ENCODE data around the gene STING1.

The STING1 gene

DNA sequence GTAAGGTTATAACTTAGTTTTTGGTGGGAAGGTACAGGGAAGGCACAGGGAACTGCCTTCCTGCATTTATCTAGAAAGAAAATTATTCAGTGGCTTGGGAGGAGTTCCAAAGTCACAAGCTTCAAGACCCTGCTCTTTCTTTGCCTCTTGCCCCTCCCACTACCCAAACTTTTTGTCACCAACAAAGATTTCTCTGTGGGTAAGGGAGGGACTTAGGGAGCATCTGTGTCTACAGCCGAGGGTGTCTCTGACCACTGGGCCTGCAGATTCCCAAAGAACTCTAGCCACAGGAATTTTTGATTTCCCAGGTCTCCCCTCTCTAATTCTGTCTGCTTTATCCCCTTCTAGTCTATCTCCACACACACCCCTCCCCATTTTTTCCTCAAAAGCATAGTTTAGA, 22.1 kb downstream of the STING1 start:
- Histone ChIP-seq H3K9me3 (ENCODE audit: control insufficient read depth, insufficient read depth, low read length) (no peaks in the 10 kb centered on the region), H3K4me3 (ENCODE audit: low read depth, low read length) (no peak overlapping the region), H3K36me3 (ENCODE audit: control insufficient read depth, insufficient read depth, low read length) (no peaks in the 10 kb centered on the region), H3K4me1 (ENCODE audit: control insufficient read depth, insufficient read depth, low read length) (peaks cover 23% of the 10 kb centered on the region), H3K9ac (ENCODE audit: low read depth, low read length) (no peak overlapping the region), H3K27me3 (ENCODE audit: control insufficient read depth, insufficient read depth, low read length) (no peaks in the 10 kb centered on the region), H3K27ac (ENCODE audit: low read depth, low read length) (no peak overlapping the region)

DNA sequence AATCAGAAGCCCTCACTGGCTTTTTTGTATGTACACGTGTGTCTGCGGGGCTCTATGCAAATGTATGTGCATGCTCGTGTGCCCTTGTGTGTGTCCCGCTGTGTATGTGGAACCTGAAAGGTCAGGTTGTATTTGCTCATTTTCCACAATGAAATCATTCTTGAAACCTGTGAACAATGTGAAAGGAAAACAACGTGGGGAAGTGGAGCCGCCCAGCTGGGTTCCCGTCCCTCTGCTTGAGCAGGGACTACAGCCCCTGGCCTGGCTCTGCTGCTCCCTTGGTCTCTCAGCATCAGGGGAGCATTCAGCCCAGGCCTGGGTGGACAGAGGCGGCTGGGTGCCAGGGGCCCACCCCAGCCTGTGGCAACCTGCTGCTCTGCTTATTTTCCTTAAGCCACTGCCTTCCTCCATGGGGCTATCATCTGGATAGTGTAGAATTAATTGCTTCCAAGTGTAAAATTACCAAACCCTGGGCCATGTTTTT, 23.1 kb downstream of the STING1 start:
- no peak overlapping the region for H3K4me3 ChIP-seq (ENCODE audit: low read depth, low read length)
- H3K4me1 ChIP-seq (ENCODE audit: control insufficient read depth, insufficient read depth, low read length) = peaks cover 23% of the 10 kb centered on the region
- H3K36me3 ChIP-seq (ENCODE audit: control insufficient read depth, insufficient read depth, low read length) = no peaks in the 10 kb centered on the region
- no peaks in the 10 kb centered on the region for H3K27me3 ChIP-seq (ENCODE audit: control insufficient read depth, insufficient read depth, low read length)
- H3K9me3 ChIP-seq (ENCODE audit: control insufficient read depth, insufficient read depth, low read length) = no peaks in the 10 kb centered on the region
- H3K9ac ChIP-seq (ENCODE audit: low read depth, low read length) = no peak overlapping the region
- H3K27ac ChIP-seq (ENCODE audit: low read depth, low read length) = no peak overlapping the region

DNA sequence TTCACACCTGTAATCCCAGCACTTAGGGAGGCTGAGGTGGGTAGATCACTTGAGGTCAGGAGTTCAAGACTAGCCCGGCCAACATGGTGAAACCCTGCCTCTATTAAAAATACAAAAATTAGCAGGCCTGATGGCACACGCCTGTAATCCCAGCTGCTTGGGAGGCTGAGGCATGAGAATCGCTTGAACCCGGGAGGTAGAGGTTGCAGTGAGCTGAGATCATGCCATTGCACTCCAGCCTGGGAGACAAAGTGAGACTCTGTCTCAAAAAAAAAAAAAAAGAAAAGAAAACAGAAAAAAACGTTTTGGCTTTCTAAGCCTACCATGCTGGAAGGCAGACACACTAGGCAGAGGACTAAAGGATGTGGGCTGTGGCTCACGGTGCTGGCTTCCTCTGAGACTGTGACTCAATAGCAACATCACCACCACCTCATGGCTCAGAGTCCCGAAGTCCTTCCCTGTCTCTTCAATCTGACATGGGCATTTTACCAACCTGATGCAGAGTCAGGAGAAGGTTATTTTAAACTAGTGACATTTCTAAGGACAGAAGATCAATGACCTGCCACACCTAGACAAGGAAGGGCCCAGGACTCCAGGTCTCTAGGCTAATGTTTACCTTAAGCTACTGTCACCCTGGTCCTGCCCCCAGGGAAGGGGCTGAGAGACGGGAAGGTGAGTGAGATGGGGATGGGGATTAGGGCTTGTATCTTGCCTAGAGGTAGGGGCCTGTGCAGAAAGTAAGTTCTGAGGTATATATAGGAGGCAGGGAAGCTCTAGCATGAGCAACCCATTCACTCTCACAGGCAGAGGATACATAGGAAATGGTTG, 23.8 kb downstream of the STING1 start:
- H3K27me3 ChIP-seq (ENCODE audit: control insufficient read depth, insufficient read depth, low read length) = no peaks in the 10 kb centered on the region
- no peak overlapping the region for H3K9ac ChIP-seq (ENCODE audit: low read depth, low read length)
- no peaks in the 10 kb centered on the region for H3K9me3 ChIP-seq (ENCODE audit: control insufficient read depth, insufficient read depth, low read length)
- H3K27ac ChIP-seq (ENCODE audit: low read depth, low read length) = no peak overlapping the region
- H3K36me3 ChIP-seq (ENCODE audit: control insufficient read depth, insufficient read depth, low read length) = no peaks in the 10 kb centered on the region
- no peak overlapping the region for H3K4me3 ChIP-seq (ENCODE audit: low read depth, low read length)
- peaks cover 23% of the 10 kb centered on the region for H3K4me1 ChIP-seq (ENCODE audit: control insufficient read depth, insufficient read depth, low read length)

DNA sequence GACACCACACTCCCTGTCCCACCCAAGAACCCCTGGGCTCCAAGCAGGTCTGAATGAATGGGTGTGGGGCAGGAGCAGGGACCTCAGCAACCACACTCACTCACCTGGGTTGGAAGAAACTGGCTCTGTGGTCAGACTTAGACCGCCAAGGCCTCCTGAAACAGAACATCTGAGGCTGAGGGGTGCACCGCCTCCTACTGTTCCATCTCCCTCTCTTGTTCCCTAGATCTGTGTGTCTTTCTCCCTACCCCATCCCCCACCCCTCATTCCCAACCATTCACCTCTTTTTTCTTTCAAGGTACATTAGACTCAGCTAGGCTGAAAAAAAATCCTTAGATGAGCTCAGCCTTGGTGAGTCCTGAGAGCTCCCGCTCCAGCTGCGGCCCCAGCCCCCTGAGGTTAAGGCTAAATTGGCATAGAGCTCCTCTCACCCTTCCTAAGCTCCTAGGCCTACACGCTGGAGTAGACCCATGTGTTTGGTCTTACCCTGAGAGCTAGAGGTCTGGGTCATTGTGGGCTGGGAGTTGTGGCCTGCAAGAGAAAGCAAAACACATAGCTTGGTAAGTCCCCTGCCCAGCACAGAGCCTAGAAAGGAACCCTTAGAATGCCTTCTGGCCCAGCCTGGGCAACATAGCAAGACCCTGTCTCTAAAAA, 24.8 kb downstream of the STING1 start:
- Histone ChIP-seq H3K9ac (ENCODE audit: low read depth, low read length) (no peak overlapping the region), H3K36me3 (ENCODE audit: control insufficient read depth, insufficient read depth, low read length) (no peaks in the 10 kb centered on the region), H3K27ac (ENCODE audit: low read depth, low read length) (no peak overlapping the region)

DNA sequence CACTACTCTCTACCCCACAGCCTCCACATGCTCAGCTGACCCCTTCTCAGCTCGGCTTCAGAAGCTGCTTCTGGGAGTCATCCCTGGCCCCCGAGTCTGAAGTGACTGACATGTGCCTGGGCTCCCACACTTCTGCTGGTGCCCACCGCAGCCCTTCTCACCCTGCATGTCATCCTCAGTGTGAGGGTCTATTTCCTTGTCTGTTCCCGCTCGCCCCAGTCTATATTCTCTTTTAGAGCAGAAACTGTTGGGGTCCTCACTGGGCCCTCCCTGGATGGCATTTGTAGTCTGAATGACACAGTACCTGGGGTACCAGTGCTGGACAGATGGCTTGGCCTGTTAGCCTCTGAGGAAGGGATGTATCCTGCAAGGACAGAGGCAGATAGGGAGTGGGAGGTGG, 25.3 kb downstream of the STING1 start:
- H3K9ac ChIP-seq (ENCODE audit: low read depth, low read length) = no peak overlapping the region
- H3K4me1 ChIP-seq (ENCODE audit: control insufficient read depth, insufficient read depth, low read length) = peaks cover 15% of the 10 kb centered on the region
- no peaks in the 10 kb centered on the region for H3K27me3 ChIP-seq (ENCODE audit: control insufficient read depth, insufficient read depth, low read length)
- H3K4me3 ChIP-seq (ENCODE audit: low read depth, low read length) = no peak overlapping the region
- no peak overlapping the region for H3K27ac ChIP-seq (ENCODE audit: low read depth, low read length)
- no peaks in the 10 kb centered on the region for H3K36me3 ChIP-seq (ENCODE audit: control insufficient read depth, insufficient read depth, low read length)
- no peaks in the 10 kb centered on the region for H3K9me3 ChIP-seq (ENCODE audit: control insufficient read depth, insufficient read depth, low read length)

More for the DNA sequence above, 24.8 kb downstream of the STING1 start:
- H3K9me3 ChIP-seq (ENCODE audit: control insufficient read depth, insufficient read depth, low read length) = no peaks in the 10 kb centered on the region
- H3K27me3 ChIP-seq (ENCODE audit: control insufficient read depth, insufficient read depth, low read length) = no peaks in the 10 kb centered on the region
- H3K4me1 ChIP-seq (ENCODE audit: control insufficient read depth, insufficient read depth, low read length) = peaks cover 20% of the 10 kb centered on the region
- no peak overlapping the region for H3K4me3 ChIP-seq (ENCODE audit: low read depth, low read length)

DNA sequence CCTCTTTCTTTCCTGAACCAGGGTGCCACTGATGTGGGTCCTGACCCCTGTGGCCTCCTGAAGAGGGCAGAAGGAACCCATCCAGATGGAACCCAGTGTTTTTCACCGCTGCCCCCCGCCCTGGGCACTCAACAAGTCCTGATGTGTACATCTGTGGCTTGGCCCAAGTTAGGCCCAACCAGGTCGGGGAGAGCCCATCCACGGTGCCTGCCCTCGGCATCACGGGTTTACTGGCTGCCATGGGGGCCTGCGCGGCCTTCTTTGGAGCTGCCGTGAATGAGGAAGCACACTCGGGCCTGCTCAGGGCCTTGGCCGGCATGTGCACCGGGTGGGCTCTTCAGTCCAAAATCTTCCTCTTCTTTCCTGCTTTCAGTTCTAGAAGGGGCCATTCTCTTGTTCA, 25.8 kb downstream of the STING1 start:
- Histone ChIP-seq H3K36me3 (ENCODE audit: control insufficient read depth, insufficient read depth, low read length) (no peaks in the 10 kb centered on the region), H3K4me3 (ENCODE audit: low read depth, low read length) (no peak overlapping the region), H3K27ac (ENCODE audit: low read depth, low read length) (no peak overlapping the region), H3K9ac (ENCODE audit: low read depth, low read length) (no peak overlapping the region), H3K9me3 (ENCODE audit: control insufficient read depth, insufficient read depth, low read length) (no peaks in the 10 kb centered on the region), H3K4me1 (ENCODE audit: control insufficient read depth, insufficient read depth, low read length) (peaks cover 10% of the 10 kb centered on the region), H3K27me3 (ENCODE audit: control insufficient read depth, insufficient read depth, low read length) (no peaks in the 10 kb centered on the region)

DNA sequence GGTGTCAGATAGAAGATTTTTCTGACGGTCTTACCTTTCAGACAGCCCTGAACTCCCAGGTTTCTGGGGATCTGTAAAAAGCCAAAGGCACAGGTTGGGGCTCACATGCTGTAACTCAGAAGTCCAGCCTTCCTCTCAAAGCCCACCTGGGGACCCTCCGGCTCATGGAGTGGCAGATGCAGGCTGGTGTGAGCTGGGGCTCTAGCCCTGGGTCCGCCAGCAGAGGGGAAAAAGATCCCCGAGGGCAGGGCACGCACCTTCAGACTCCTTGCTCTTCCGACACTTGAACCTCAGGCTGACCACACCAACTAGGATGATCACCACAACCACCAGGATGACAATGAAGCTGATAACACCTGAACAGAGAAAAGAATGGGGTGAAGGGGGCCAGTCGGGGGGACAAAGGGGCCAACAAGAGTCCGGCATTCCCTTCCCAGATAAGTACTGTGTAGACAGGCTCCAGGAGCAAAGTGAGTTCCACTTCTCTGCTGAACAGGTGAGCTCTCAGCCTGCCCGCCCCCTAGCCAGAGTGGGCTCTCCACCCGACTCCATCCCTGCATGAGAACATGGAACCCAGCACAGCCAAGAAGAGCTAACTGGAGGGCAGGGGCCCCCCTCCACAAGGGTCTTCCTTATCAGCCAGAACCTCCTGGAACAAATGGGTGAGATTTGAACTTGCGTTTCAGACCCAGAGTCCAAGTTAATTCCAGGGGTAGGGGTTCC, 27.8 kb downstream of the STING1 start:
- H3K9me3 ChIP-seq (ENCODE audit: control insufficient read depth, insufficient read depth, low read length) = no peaks in the 10 kb centered on the region
- no peak overlapping the region for H3K4me3 ChIP-seq (ENCODE audit: low read depth, low read length)
- no peaks in the 10 kb centered on the region for H3K36me3 ChIP-seq (ENCODE audit: control insufficient read depth, insufficient read depth, low read length)
- peaks cover 5% of the 10 kb centered on the region for H3K4me1 ChIP-seq (ENCODE audit: control insufficient read depth, insufficient read depth, low read length)
- no peaks in the 10 kb centered on the region for H3K27me3 ChIP-seq (ENCODE audit: control insufficient read depth, insufficient read depth, low read length)
- H3K9ac ChIP-seq (ENCODE audit: low read depth, low read length) = no peak overlapping the region
- H3K27ac ChIP-seq (ENCODE audit: low read depth, low read length) = no peak overlapping the region

DNA sequence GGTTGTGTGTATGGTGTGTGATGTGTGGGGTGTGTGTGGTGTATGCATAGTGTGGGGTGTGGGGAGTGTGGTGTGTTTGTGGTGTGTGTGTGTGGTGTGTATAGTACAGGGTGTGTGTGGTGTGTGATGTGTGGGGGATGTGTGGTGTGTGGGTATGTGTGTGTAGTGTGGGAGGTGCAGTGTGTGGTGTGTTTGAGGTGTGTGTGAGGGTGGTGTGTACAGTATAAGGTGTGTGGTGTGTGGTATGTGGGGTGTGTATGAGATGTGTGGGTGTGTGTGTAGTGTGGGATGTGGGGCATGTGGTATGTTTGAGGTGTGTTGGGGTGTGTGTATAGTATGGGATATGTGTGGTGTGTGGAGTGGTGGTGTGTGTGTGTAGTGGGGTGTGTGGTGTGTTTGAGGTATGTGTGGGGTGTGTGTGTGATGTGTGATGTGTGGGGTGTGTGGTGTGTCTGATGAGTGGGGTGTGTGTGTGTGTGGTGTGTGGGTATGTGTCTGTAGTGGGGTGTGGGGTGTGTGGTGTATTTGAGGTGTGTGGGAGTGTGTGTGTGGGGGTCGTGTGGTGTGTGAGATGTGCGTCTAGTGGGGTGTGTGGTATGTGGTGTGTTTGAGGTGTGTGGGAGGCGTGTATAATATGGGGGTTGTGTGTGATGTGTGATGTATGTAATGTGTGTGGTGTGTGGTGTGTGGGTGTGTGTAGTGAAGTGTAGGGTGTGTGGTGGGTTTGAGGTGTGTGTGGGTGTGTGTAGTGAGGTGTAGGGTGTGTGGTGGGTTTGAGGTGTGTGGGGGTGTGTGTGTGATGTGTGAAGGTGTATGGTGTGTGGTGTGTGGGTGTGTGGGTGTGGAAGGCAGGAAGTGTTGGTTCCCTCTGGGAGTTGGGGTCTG, 28.6 kb downstream of the STING1 start:
- H3K27me3 ChIP-seq (ENCODE audit: control insufficient read depth, insufficient read depth, low read length) = no peaks in the 10 kb centered on the region
- H3K9ac ChIP-seq (ENCODE audit: low read depth, low read length) = no peak overlapping the region
- H3K4me1 ChIP-seq (ENCODE audit: control insufficient read depth, insufficient read depth, low read length) = no peaks in the 10 kb centered on the region
- no peaks in the 10 kb centered on the region for H3K36me3 ChIP-seq (ENCODE audit: control insufficient read depth, insufficient read depth, low read length)
- no peak overlapping the region for H3K4me3 ChIP-seq (ENCODE audit: low read depth, low read length)
- H3K9me3 ChIP-seq (ENCODE audit: control insufficient read depth, insufficient read depth, low read length) = no peaks in the 10 kb centered on the region
- no peak overlapping the region for H3K27ac ChIP-seq (ENCODE audit: low read depth, low read length)

DNA sequence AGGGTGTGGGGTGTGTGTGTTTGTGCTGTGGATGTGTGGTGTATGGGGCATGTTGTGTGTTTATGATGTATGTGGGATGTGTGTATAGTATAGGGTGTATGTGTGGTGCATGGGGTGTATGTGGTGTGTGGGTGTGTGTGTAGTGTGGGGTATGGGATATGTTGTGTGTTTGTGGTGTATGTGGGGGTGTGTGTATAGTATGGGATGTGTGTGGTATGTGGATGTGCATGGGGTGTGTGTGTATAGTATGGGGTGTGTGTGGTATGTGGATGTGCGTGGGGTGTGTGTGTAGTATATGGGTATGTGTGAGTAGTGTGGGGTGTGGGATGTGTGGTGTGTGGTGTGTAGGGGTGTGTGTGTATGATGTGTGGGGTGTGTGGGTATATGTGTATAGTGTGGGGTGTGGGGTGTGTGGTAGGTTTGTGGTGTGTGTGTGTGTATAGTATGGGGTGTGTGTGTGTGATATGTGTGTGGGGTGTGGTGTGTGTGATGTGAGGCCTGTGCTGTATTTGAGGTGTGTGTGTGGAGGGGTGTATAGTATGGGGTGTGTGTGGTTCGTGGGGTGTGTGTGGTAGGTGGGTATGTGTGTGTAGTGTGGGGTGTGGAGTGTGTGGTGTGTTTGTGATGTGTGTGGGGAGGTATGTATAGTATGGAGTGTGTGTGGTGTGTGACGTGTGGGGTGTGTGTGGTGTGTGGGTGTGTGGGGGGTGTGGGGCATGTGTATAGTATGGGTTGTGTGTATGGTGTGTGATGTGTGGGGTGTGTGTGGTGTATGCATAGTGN, 30.5 kb downstream of the STING1 start:
- Histone ChIP-seq H3K4me1 (ENCODE audit: control insufficient read depth, insufficient read depth, low read length) (no peaks in the 10 kb centered on the region), H3K36me3 (ENCODE audit: control insufficient read depth, insufficient read depth, low read length) (no peaks in the 10 kb centered on the region), H3K27ac (ENCODE audit: low read depth, low read length) (no peak overlapping the region), H3K4me3 (ENCODE audit: low read depth, low read length) (no peak overlapping the region), H3K27me3 (ENCODE audit: control insufficient read depth, insufficient read depth, low read length) (no peaks in the 10 kb centered on the region), H3K9ac (ENCODE audit: low read depth, low read length) (no peak overlapping the region), H3K9me3 (ENCODE audit: control insufficient read depth, insufficient read depth, low read length) (no peaks in the 10 kb centered on the region)

DNA sequence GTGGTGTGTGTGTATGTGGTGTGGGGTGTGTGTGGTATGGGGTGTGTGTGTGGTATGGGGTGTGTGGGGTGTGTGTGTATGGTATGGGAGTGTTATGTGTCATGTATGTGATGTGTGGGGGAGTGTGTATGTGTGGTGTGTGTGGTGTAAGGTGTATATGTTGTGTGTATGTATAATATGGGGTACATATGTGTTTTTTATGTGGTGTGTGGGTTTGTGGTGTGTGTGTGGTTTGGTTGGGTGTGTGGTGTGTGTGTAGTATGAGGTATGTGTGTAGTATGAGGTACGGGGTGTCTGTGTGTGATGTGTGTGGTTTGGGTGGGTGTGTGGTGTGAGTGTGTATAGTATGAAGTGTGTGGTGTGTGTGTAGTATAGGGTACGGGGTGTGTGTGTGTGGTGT, 31.4 kb downstream of the STING1 start:
- Histone ChIP-seq H3K4me3 (ENCODE audit: low read depth, low read length) (no peak overlapping the region), H3K27me3 (ENCODE audit: control insufficient read depth, insufficient read depth, low read length) (no peaks in the 10 kb centered on the region), H3K36me3 (ENCODE audit: control insufficient read depth, insufficient read depth, low read length) (no peaks in the 10 kb centered on the region), H3K9ac (ENCODE audit: low read depth, low read length) (no peak overlapping the region), H3K4me1 (ENCODE audit: control insufficient read depth, insufficient read depth, low read length) (no peaks in the 10 kb centered on the region), H3K27ac (ENCODE audit: low read depth, low read length) (no peak overlapping the region), H3K9me3 (ENCODE audit: control insufficient read depth, insufficient read depth, low read length) (no peaks in the 10 kb centered on the region)
